Peyer's patch (tissue), 4 donors: ENCODE results near the gene LEPROT.

ENCODE experiments used
- CTCF ChIP-seq, 6 experiments: fragments of 450-650 bp in 4 of 6; fragments of 200-600 bp in 2 of 6; sonication (generic) in 1 of 6; IDR thresholded peaks; one replicate each; pipeline ENCODE4 v1.5.1; 2017 to 2019; ENCODE audit warnings: antibody characterized with exemption in 6 of 6, mild to moderate bottlenecking in 3 of 6, moderate library complexity in 1 of 6
- POLR2A ChIP-seq, 2 donors: fragments of 450-650 bp; IDR thresholded peaks; one replicate each; pipeline ENCODE4 v1.5.1; 2017; ENCODE audit warnings: antibody characterized with exemption in 2 of 2, mild to moderate bottlenecking in 2 of 2, moderate library complexity in 2 of 2

GRCh38 chr1:65440915-65441314 is 20.4 kb downstream of the LEPROT start:
- TF ChIP-seq CTCF (IDR thresholded peaks at IDR 0.05) (no peak), POLR2A (IDR thresholded peaks at IDR 0.05) (no peak)
